Hepatocyte (in vitro differentiated cells): Measurements from ENCODE around the gene UNC13A. TPM values are rescaled to one million over a fixed set of nuclear protein-coding genes. Genes with fewer than 3 reads are reported as not detected.

Source experiments
- DNase-seq: peaks from one replicate; pipeline ENCODE4 v3.0.0-alpha.2; 2016; ENCODE audit warnings: low spot score
- H2AFZ ChIP-seq: fragments of 200-600 bp; sonication (generic); 2 replicates; pipeline ENCODE4 v1.6.0; 2016; ENCODE audit warnings: antibody characterized with exemption, mild to moderate bottlenecking
- H3K27ac ChIP-seq: fragments of 200-600 bp; sonication (generic); 2 replicates; pipeline ENCODE4 v1.5.1; 2016; ENCODE audit warnings: mild to moderate bottlenecking
- H3K27me3 ChIP-seq: fragments of 200-600 bp; sonication (generic); 2 replicates; pipeline ENCODE4 v1.6.1; 2016
- H3K36me3 ChIP-seq: fragments of 200-600 bp; sonication (generic); replicated peaks from 2 replicates; pipeline ENCODE4 v1.5.1; 2016; ENCODE audit warnings: low read depth; ENCODE audit not compliant: insufficient read depth
- H3K4me1 ChIP-seq: fragments of 200-600 bp; sonication (generic); 2 replicates; pipeline ENCODE4 v1.5.1; 2016; ENCODE audit warnings: mild to moderate bottlenecking, moderate library complexity; ENCODE audit not compliant: insufficient read depth
- H3K4me2 ChIP-seq: fragments of 200-600 bp; sonication (generic); 2 replicates; pipeline ENCODE4 v1.6.0; 2016
- H3K4me3 ChIP-seq: fragments of 200-600 bp; sonication (generic); 2 replicates; pipeline ENCODE4 v1.5.1; 2016; ENCODE audit warnings: mild to moderate bottlenecking
- H3K79me2 ChIP-seq: fragments of 200-600 bp; sonication (generic); 2 replicates; pipeline ENCODE4 v1.6.0; 2017; ENCODE audit warnings: mild to moderate bottlenecking
- H3K9me2 ChIP-seq: fragments of 200-600 bp; sonication (generic); replicated peaks from 2 replicates; pipeline ENCODE4 v1.6.0; 2017; ENCODE audit warnings: mild to moderate bottlenecking; ENCODE audit not compliant: insufficient read depth
- H3K9me3 ChIP-seq: fragments of 200-600 bp; sonication (generic); 2 replicates; pipeline ENCODE4 v1.5.1; 2016; ENCODE audit warnings: low read depth, mild to moderate bottlenecking
- H4K20me1 ChIP-seq: fragments of 200-600 bp; sonication (generic); 2 replicates; pipeline ENCODE4 v1.6.0; 2016; ENCODE audit warnings: mild to moderate bottlenecking; ENCODE audit not compliant: insufficient read depth, poor library complexity, severe bottlenecking
- EZH2 ChIP-seq: fragments of 200-600 bp; sonication (generic); IDR thresholded peaks from 2 replicates; pipeline ENCODE4 v1.6.1; 2016; ENCODE audit warnings: antibody characterized with exemption, mild to moderate bottlenecking, borderline replicate concordance
- EZH2phosphoT487 ChIP-seq: fragments of 200-600 bp; sonication (generic); IDR thresholded peaks from one replicate; pipeline ENCODE4 v1.6.1; 2018; ENCODE audit warnings: antibody characterized with exemption, mild to moderate bottlenecking, low read depth, moderate library complexity; ENCODE audit not compliant: unreplicated experiment, severe bottlenecking
- WGBS: methylation state at CpG from one replicate; pipeline ENCODE4 v1.1.6; 2016; ENCODE audit warnings: low lambda C conversion rate; ENCODE audit errors: missing lambda C conversion rate; 5-methylcytosine and 5-hydroxymethylcytosine counted together
- polyA plus RNA-seq: library from polyadenylated mRNA; unstranded; fragments of >200 nt; fragmentation: Nextera tagmentation; extraction: Ambion mirVana; gene quantifications from 2 replicates; pipeline ENCODE4 v1.2.1, GENCODE V29; 2016
- total RNA-seq: library from RNA; depleted of rRNA; stranded (reverse); fragments of >200 nt; gene quantifications from 2 replicates; pipeline ENCODE4 v1.2.3, GENCODE V29; 2014
- TF ChIP-seq, protein P1 (sequence below): fragments of 200-600 bp; sonication (generic); IDR thresholded peaks from 2 replicates; pipeline ENCODE4 v1.5.1; 2016; ENCODE audit warnings: antibody characterized with exemption, mild to moderate bottlenecking; ENCODE audit not compliant: poor library complexity

Gene UNC13A
- total and polyA plus RNA-seq, 2 experiments from 2014 or later = 0.10 TPM; not detected in 1

- H3K9me3 ChIP-seq = no peaks in the 10 kb centered on the region
- H3K4me2 ChIP-seq = peak overlapping the region; percentile 44
- 74% methylated on average over 26 of the region's 28 CpGs for WGBS
Observed at GRCh38 chr19:17616961-17617806, 71.0 kb downstream of the UNC13A start.

DNA sequence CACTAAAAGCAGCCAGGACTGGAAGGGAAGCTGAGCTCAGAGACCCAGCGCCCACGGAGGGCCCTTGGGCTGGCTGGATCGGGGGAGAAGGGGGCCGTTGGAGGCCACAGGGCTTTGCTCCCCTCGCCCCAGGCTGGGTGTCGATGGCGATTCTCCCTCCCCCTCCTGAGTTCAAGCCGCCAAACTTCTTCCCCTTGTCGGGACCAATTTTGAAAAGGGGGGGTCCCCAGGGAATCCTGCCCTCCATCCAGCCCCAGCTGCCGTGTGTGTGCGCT is 71.5 kb downstream of the UNC13A start:
- H3K79me2 ChIP-seq = no peaks in the 10 kb centered on the region
- 51% methylated on average over 9 of the region's 11 CpGs for WGBS
- H3K36me3 ChIP-seq = no peaks in the 10 kb centered on the region
- no peak for TF ChIP-seq EZH2phosphoT487
- H3K9me3 ChIP-seq = no peaks in the 10 kb centered on the region
- no peaks in the 10 kb centered on the region for H3K9me2 ChIP-seq
- H3K27me3 ChIP-seq = no peaks in the 10 kb centered on the region
- H3K4me1 ChIP-seq = no peaks in the 10 kb centered on the region
- H3K4me3 ChIP-seq = no peak overlapping the region
- H4K20me1 ChIP-seq = no peaks in the 10 kb centered on the region
- peak overlapping the region; percentile 44 for H3K4me2 ChIP-seq
- H2AFZ ChIP-seq = no peak overlapping the region
- DNase-seq = no peak
- no peak overlapping the region for H3K27ac ChIP-seq

More at GRCh38 chr19:17616961-17617806, 71.0 kb downstream of the UNC13A start:
- H3K79me2 ChIP-seq = no peaks in the 10 kb centered on the region
- no peaks in the 10 kb centered on the region for H4K20me1 ChIP-seq
- no peaks in the 10 kb centered on the region for H3K9me2 ChIP-seq
- H2AFZ ChIP-seq = no peak overlapping the region
- H3K36me3 ChIP-seq = no peaks in the 10 kb centered on the region
- H3K4me3 ChIP-seq = no peak overlapping the region
- H3K27ac ChIP-seq = no peak overlapping the region
- TF ChIP-seq EZH2phosphoT487 = no peak
- TF ChIP-seq, protein P1, sequence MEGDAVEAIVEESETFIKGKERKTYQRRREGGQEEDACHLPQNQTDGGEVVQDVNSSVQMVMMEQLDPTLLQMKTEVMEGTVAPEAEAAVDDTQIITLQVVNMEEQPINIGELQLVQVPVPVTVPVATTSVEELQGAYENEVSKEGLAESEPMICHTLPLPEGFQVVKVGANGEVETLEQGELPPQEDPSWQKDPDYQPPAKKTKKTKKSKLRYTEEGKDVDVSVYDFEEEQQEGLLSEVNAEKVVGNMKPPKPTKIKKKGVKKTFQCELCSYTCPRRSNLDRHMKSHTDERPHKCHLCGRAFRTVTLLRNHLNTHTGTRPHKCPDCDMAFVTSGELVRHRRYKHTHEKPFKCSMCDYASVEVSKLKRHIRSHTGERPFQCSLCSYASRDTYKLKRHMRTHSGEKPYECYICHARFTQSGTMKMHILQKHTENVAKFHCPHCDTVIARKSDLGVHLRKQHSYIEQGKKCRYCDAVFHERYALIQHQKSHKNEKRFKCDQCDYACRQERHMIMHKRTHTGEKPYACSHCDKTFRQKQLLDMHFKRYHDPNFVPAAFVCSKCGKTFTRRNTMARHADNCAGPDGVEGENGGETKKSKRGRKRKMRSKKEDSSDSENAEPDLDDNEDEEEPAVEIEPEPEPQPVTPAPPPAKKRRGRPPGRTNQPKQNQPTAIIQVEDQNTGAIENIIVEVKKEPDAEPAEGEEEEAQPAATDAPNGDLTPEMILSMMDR = no peak
- no peak for TF ChIP-seq EZH2
- DNase-seq = peak; percentile 24
- no peaks in the 10 kb centered on the region for H3K27me3 ChIP-seq
- H3K4me1 ChIP-seq = no peaks in the 10 kb centered on the region

DNA sequence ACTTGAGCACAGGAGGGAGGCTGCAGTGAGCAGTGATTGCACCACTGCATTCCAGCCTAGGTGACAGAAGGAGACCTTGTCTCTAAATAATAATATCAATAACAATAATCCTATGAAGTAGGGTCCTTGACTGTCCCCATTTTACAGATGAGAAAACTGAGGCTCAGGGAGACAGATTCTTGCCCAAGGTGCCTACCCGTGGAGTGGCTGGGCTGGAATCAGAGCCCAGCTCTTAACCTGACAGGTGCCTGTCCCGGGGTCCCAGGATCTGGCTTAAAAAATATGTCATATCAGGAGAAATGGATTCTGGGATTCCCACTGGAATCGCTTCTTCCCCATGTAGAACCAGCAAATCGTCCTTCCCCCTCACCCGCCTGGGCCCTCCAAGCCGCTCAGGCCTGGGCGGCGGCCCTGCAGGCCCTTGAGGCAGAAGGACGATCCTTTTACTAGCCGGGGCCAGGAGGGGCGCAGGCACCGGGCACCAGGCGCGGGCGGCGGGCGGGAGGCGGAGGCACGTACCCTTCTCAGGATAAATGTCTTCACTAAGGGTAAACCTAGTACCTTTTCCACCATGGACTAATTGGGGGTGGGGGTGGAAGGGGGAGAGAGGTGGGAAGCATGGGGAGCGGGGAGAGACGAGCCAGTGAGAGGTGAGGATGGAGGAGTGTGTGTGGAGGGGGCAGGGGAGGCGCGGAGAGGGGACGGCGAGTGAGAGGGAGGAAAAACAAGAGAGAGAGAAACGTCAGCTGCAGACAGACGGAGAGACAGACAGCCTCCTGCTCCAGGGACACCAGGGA is 72.1 kb downstream of the UNC13A start:
- no peaks in the 10 kb centered on the region for H3K9me2 ChIP-seq
- H3K4me3 ChIP-seq = no peak overlapping the region
- no peaks in the 10 kb centered on the region for H3K9me3 ChIP-seq
- no peaks in the 10 kb centered on the region for H3K36me3 ChIP-seq
- no peaks in the 10 kb centered on the region for H3K4me1 ChIP-seq
- H3K27me3 ChIP-seq = no peaks in the 10 kb centered on the region
- peak overlapping the region; percentile 44 for H3K4me2 ChIP-seq
- H2AFZ ChIP-seq = no peak overlapping the region
- no peak for DNase-seq
- WGBS = 55% methylated on average over 20 of the region's 27 CpGs
- H4K20me1 ChIP-seq = no peaks in the 10 kb centered on the region
- no peak for TF ChIP-seq EZH2
- no peak for TF ChIP-seq EZH2phosphoT487
- TF ChIP-seq, protein P1 = no peak
- H3K27ac ChIP-seq = no peak overlapping the region
- H3K79me2 ChIP-seq = no peaks in the 10 kb centered on the region

- no peaks in the 10 kb centered on the region for H3K36me3 ChIP-seq
- no peak for DNase-seq
- H2AFZ ChIP-seq = no peak overlapping the region
- H3K4me3 ChIP-seq = no peak overlapping the region
- H4K20me1 ChIP-seq = no peaks in the 10 kb centered on the region
- no peak overlapping the region for H3K27ac ChIP-seq
- 91% methylated on average over 9 of the region's 12 CpGs for WGBS
- no peaks in the 10 kb centered on the region for H3K9me3 ChIP-seq
- H3K4me1 ChIP-seq = no peaks in the 10 kb centered on the region
- H3K9me2 ChIP-seq = no peaks in the 10 kb centered on the region
- H3K27me3 ChIP-seq = no peaks in the 10 kb centered on the region
- no peak overlapping the region for H3K4me2 ChIP-seq
- no peak for TF ChIP-seq EZH2
- TF ChIP-seq EZH2phosphoT487 = no peak
- H3K79me2 ChIP-seq = no peaks in the 10 kb centered on the region
Observed at GRCh38 chr19:17614476-17614875, 73.7 kb downstream of the UNC13A start.
